Activated CD8-positive, alpha-beta memory T cell treated with anti-CD3 and anti-CD28 coated beads, Interleukin-2, amount 50 U/mL, for 24 hours (primary cell): ENCODE results near the gene NIP7.
"Not testable (repeated sequence)": the region's sequence is repeated elsewhere in the genome, so short reads cannot be mapped to it uniquely, and the experiment has no call there.

ENCODE experiments used
- DNase-seq: peaks from one replicate; pipeline ENCODE4 v3.0.0-alpha.2; 2020; ENCODE audit errors: extremely low read depth

Gene NIP7

GRCh38 chr16:69339289-69340094 is at the start of gene NIP7, which contains the start of gene COG8:
Gene NIP7 (plus strand): TSS chr16:69339772. CDS start chr16:69339830, 58 bp downstream.
Gene COG8 (minus strand): TSS chr16:69339564. CDS start chr16:69339552, 12 bp downstream.
- DNase-seq = peak; percentile 91

- not testable (repeated sequence) for DNase-seq
Observed at GRCh38 chr16:69291657-69292056, 47.9 kb upstream of the NIP7 start.

- no peak for DNase-seq
Observed at GRCh38 chr16:69293401-69293800, 46.2 kb upstream of the NIP7 start.

- DNase-seq = no peak
Observed at GRCh38 chr16:69294051-69294450, 45.5 kb upstream of the NIP7 start.

- not testable (repeated sequence) for DNase-seq
Observed at GRCh38 chr16:69296771-69297170, 42.8 kb upstream of the NIP7 start.

GRCh38 chr16:69298261-69298660 is 41.3 kb upstream of the NIP7 start:
- DNase-seq = no peak

- no peak for DNase-seq
Observed at GRCh38 chr16:69301187-69301586, 38.4 kb upstream of the NIP7 start.

GRCh38 chr16:69301861-69302260 is 37.7 kb upstream of the NIP7 start:
- no peak for DNase-seq

- DNase-seq = no peak
Observed at GRCh38 chr16:69302301-69302700, 37.3 kb upstream of the NIP7 start.

- DNase-seq = no peak
Observed at GRCh38 chr16:69306031-69306430, 33.5 kb upstream of the NIP7 start.

- no peak for DNase-seq
Observed at GRCh38 chr16:69307091-69307490, 32.5 kb upstream of the NIP7 start.

- DNase-seq = no peak
Observed at GRCh38 chr16:69307856-69308255, 31.7 kb upstream of the NIP7 start.

GRCh38 chr16:69309316-69309715 is 30.3 kb upstream of the NIP7 start:
- DNase-seq = no peak

GRCh38 chr16:69310653-69311532 is 28.7 kb upstream of the NIP7 start, which contains the start of gene VPS4A:
Gene VPS4A (plus strand): TSS chr16:69311350. CDS start chr16:69311512, 162 bp downstream.
- DNase-seq = peak; percentile 89

- DNase-seq = no peak
Observed at GRCh38 chr16:69311533-69312387, 27.8 kb upstream of the NIP7 start.

GRCh38 chr16:69313469-69313868 is 26.1 kb upstream of the NIP7 start:
- no peak for DNase-seq

GRCh38 chr16:69314534-69314933 is 25.0 kb upstream of the NIP7 start:
- no peak for DNase-seq

GRCh38 chr16:69315486-69316311 is 23.9 kb upstream of the NIP7 start:
- no peak for DNase-seq

- no peak for DNase-seq
Observed at GRCh38 chr16:69316595-69317034, 23.0 kb upstream of the NIP7 start.

GRCh38 chr16:69318177-69318910 is 21.2 kb upstream of the NIP7 start:
- DNase-seq = no peak
